Measurements from ENCODE around the gene HAL. TPM values are rescaled to one million over a fixed set of nuclear protein-coding genes. Genes with fewer than 3 reads are reported as not detected.

The HAL gene
- total and polyA plus RNA-seq, 12 donors = 0.13 to 0.40 (median 0.20) TPM; not detected in 4

GRCh38 chr12:96025518-96025917 lies 29.4 kb upstream of the HAL start:
- Histone ChIP-seq H3K27ac (no peak overlapping the region), H3K4me3 (no peak overlapping the region), H3K4me1 (replicated peaks in 1 of 2) (peaks cover 0 to 10% of the 10 kb centered on the region in 2 donors), H3K9me3 (replicated peaks in 1 of 3) (no peaks in the 10 kb centered on the region), H3K27me3 (no peaks in the 10 kb centered on the region), H3K36me3 (replicated peaks in 1 of 2) (peaks cover 0 to 46% of the 10 kb centered on the region in 2 donors)
- TF ChIP-seq POLR2A (IDR thresholded peaks at IDR 0.05) (no peak), CTCF (IDR thresholded peaks at IDR 0.05) (no peak)
- intact Hi-C loops (cut with DNase I) = no loop called here
- WGBS, 4 donors = 95 to 99% (median 99%) methylated on average over 4 of the region's 4 CpGs
- no peak for DNase-seq

GRCh38 chr12:96020314-96021003 lies 24.3 kb upstream of the HAL start:
- intact Hi-C loops (cut with DNase I) = no loop called here
- DNase-seq = no peak
- H3K27ac ChIP-seq = no peak overlapping the region
- no peak overlapping the region for H3K4me3 ChIP-seq
- H3K9me3 ChIP-seq (replicated peaks in 1 of 3) = no peaks in the 10 kb centered on the region
- WGBS, 4 donors = 74 to 82% (median 75%) methylated on average over 3 of the region's 3 CpGs
- H3K27me3 ChIP-seq = no peaks in the 10 kb centered on the region
- no peaks in the 10 kb centered on the region for H3K4me1 ChIP-seq (replicated peaks in 1 of 2)
- peaks cover 0 to 53% of the 10 kb centered on the region in 2 donors for H3K36me3 ChIP-seq (replicated peaks in 1 of 2)
- no peak for TF ChIP-seq POLR2A (IDR thresholded peaks at IDR 0.05)
- TF ChIP-seq CTCF (IDR thresholded peaks at IDR 0.05) = no peak

- 71 to 80% (median 74%) methylated on average over 5 of the region's 5 CpGs for WGBS, 4 donors
- peaks cover 0 to 66% of the 10 kb centered on the region in 2 donors for H3K36me3 ChIP-seq (replicated peaks in 1 of 2)
- H3K4me1 ChIP-seq (replicated peaks in 1 of 2) = no peaks in the 10 kb centered on the region
- peak in 3 of 7 donors; percentile 25 to 51 (median 45) for DNase-seq
- no peaks in the 10 kb centered on the region for H3K27me3 ChIP-seq
- no peaks in the 10 kb centered on the region for H3K9me3 ChIP-seq (replicated peaks in 1 of 3)
- no peak overlapping the region for H3K27ac ChIP-seq
- H3K4me3 ChIP-seq = no peak overlapping the region
- TF ChIP-seq POLR2A (IDR thresholded peaks at IDR 0.05) (no peak), CTCF (IDR thresholded peaks at IDR 0.05) (peak in 5 of 6 experiments; percentile 9 to 38 (median 33))
- intact Hi-C loops (cut with DNase I) = no loop called here
These were observed 19.5 kb upstream of the HAL start for GRCh38 chr12:96015672-96016071.

- Histone ChIP-seq H3K4me3 (no peak overlapping the region), H3K36me3 (replicated peaks in 1 of 2) (peaks cover 0 to 68% of the 10 kb centered on the region in 2 donors), H3K27me3 (no peaks in the 10 kb centered on the region), H3K9me3 (replicated peaks in 1 of 3) (no peaks in the 10 kb centered on the region), H3K27ac (no peak overlapping the region), H3K4me1 (replicated peaks in 1 of 2) (no peaks in the 10 kb centered on the region)
- DNase-seq = no peak
- intact Hi-C loops (cut with DNase I) = no loop called here
- TF ChIP-seq POLR2A (IDR thresholded peaks at IDR 0.05) (no peak), CTCF (IDR thresholded peaks at IDR 0.05) (no peak)
- 87 to 89% (median 87%) methylated on average over 3 of the region's 3 CpGs for WGBS, 4 donors
These were observed 18.9 kb upstream of the HAL start for GRCh38 chr12:96014943-96015599.
